GM19463 (cell line): ENCODE results near the gene PLEKHA1.

Experiments
- ATAC-seq: cut with Tn5 transposase; IDR thresholded peaks from one replicate; pipeline ENCODE4 v1.9.1; 2021; ENCODE audit warnings: mild to moderate bottlenecking, moderate library complexity; ENCODE audit not compliant: unreplicated experiment

Gene PLEKHA1

DNA sequence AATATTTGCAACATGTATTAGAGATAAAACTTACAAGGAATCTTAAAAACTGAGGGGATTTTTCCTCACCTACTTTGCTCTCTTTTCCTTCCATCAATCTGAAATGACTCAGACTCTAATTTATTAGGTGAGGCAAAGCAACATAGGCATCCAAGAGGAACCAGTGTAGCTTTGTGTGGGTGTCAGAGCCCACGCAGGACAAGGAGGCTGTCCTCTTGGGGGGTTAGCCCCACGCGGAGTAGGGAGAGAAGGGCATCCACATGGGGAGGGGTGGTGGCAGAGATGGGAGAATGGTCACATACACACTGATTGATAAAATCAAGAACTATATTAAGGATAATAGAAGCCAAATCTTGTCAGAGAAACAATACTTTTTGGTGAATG, 46.1 kb downstream of the PLEKHA1 start:
- no peak for ATAC-seq

DNA sequence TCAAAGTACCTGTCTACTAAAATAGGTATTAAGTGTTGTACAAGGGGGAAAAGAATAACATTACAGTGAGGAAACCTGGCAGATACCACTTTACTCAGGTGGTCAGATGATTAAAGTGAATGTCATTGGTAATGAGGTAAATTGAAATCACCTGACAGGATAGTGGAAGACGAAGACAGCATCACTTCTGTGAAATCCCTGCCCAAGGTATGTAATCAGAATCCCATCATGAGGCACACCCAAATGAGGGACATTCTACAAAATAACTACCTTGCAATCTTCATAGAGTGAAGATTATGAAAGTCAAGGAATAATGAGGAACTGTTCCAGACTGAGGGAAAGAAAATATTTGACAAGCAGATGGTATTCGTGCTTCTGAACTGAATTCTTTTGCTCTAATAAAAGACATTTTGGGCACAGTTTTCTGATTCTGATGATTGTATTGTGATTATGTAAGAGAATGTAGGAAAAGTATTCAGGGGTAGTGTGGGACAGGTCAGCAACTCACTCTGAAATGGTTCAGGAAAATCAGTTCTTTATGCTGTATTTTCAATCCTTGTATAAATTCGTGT, 46.6 kb downstream of the PLEKHA1 start:
- ATAC-seq: no peak

DNA sequence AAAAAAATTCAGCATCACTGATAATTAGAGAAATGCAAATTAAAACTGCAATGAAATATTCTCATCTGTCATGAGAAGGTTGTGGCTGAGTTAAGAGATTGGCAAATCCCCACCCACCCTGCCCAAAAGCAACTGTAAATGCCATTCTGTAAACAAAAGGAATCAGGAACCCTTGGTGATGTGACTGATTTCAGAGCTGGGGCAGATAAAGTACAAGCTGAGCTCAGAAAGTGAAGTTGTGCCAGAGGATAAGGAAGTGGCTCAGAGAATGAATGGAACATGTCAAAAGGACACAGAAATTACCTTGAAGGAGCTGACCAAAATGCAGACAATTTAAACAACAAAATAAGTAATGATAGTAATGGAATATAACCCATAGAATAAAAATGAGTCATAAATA, 47.2 kb downstream of the PLEKHA1 start:
- no peak for ATAC-seq

GRCh38 chr10:122422266-122422989, 47.9 kb downstream of the PLEKHA1 start:
- ATAC-seq: no peak

GRCh38 chr10:122424059-122424458, 49.6 kb downstream of the PLEKHA1 start:
- no peak for ATAC-seq

- ATAC-seq: no peak
These were observed 52.3 kb downstream of the PLEKHA1 start for GRCh38 chr10:122426829-122427228.

- ATAC-seq: no peak
These were observed 52.8 kb downstream of the PLEKHA1 start for GRCh38 chr10:122427280-122427679.

DNA sequence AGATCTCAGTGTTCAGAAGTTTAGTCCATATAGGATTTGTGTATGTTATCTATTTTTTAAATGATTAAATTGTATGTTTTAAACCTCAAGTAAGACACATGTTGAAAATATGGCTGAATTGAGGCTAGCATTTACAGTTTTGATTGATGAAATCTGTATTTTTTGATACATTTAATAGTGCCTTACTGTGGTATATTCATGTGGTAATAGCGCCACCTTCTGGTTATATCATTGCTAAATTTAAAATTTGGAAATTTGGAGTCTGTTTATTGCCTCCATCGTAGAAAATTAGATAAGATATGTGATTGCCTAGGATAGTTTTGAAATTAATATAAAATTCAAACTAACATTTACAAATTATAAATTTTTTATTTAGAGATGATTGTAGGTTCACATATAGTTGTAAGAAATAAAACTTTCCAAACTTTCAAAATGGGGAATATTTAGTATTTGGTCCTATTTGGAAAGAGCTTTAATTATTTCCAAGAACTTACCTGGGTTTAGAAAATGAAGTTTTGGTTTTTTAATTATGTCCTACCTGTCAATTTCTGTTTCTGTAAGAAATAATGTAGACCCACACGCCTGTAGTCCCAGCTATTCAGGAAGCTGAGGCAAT, 60.8 kb downstream of the PLEKHA1 start:
- ATAC-seq: no peak

- ATAC-seq: no peak
These were observed 67.5 kb downstream of the PLEKHA1 start for GRCh38 chr10:122441961-122442360.

- no peak for ATAC-seq
These were observed 71.0 kb downstream of the PLEKHA1 start for GRCh38 chr10:122445469-122445868.

- no peak for ATAC-seq
These were observed 71.4 kb downstream of the PLEKHA1 start for GRCh38 chr10:122445904-122446303.

- ATAC-seq: no peak
These were observed 72.3 kb downstream of the PLEKHA1 start for GRCh38 chr10:122446668-122447423.

DNA sequence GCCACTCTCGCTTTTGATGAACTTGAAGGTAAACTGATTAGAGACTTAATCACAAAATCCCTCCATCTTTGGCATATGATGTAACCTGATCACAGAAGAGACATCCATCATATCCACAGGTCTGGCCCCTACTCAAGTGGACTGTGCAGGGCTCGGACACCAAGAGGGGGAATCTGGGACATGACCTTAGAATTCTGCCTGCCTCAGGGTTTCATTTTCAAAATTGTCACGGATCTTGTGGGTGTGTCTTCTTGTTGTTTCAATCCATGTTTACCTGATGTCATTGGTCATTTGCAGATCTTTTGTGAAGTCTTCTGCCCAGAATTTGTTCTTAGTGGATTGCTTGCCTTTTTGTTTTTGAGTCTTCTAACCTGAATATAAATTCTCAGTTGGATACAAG, 74.1 kb downstream of the PLEKHA1 start:
- no peak for ATAC-seq

- no peak for ATAC-seq
These were observed 74.6 kb downstream of the PLEKHA1 start for GRCh38 chr10:122449153-122449552.

GRCh38 chr10:122450353-122450990, 76.0 kb downstream of the PLEKHA1 start:
- no peak for ATAC-seq

- ATAC-seq: no peak
These were observed 79.6 kb downstream of the PLEKHA1 start for GRCh38 chr10:122454071-122454470.

GRCh38 chr10:122454603-122455080, 80.1 kb downstream of the PLEKHA1 start, which contains the start of gene ARMS2:
Gene ARMS2 (plus strand): TSS chr10:122454653. CDS start chr10:122454728, 75 bp downstream.
- no peak for ATAC-seq

- no peak for ATAC-seq
These were observed 81.0 kb downstream of the PLEKHA1 start for GRCh38 chr10:122455376-122456079.

GRCh38 chr10:122457934-122458333, 83.4 kb downstream of the PLEKHA1 start:
- no peak for ATAC-seq

DNA sequence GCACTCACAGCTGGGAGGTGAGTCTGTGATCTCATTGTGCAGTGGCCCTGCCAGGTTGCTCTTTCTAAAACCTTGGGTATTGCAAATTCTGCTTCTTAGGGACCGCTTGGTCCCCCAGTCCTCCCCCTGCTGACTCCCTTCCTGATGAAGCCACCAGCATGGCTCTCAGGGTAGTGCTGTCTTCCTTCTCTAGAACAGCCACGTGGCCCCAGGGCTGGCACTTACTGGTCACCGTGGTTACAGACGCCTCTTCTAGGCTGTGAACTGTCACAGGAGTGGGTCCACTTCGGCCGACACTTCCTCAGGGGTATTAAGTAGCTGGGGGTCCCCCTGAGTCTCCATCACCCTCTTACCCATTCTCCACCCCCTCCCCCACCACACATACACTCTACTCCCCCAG, 84.2 kb downstream of the PLEKHA1 start:
- ATAC-seq: no peak
